HepG2 (cell line): Measurements from ENCODE around the gene ZBTB22. TPM values are rescaled to one million over a fixed set of nuclear protein-coding genes. Genes with fewer than 3 reads are reported as not detected.

ENCODE experiments used
- AHR ChIP-seq: IDR thresholded peaks from 2 replicates; pipeline ENCODE4 v1.6.1; 2018; ENCODE audit warnings: missing genetic modification reagents, missing compliant biosample characterization
- CREBL2 ChIP-seq: sonication (generic); formaldehyde crosslinking; IDR thresholded peaks from 2 replicates; pipeline ENCODE4 v1.8.1; 2023; ENCODE audit warnings: missing genetic modification reagents, mild to moderate bottlenecking, borderline replicate concordance
- E2F1 ChIP-seq: sonication (generic); formaldehyde crosslinking; IDR thresholded peaks from 2 replicates; pipeline ENCODE4 v1.5.0; 2020; ENCODE audit warnings: missing genetic modification reagents
- FOXO4 ChIP-seq: sonication (generic); formaldehyde crosslinking; conservative IDR thresholded peaks from 2 replicates; pipeline ENCODE4 v1.8.1; 2023; ENCODE audit warnings: missing genetic modification reagents
- GABPB1 ChIP-seq: IDR thresholded peaks from 2 replicates; pipeline ENCODE4 v1.6.1; 2016; ENCODE audit warnings: mild to moderate bottlenecking, missing genetic modification reagents, moderate library complexity, missing compliant biosample characterization
- HNF4A ChIP-seq: sonication (generic); formaldehyde crosslinking; IDR thresholded peaks from 2 replicates; pipeline ENCODE4 v1.4.0; 2020; ENCODE audit warnings: missing genetic modification reagents
- IRF2 ChIP-seq: IDR thresholded peaks from 2 replicates; pipeline ENCODE4 v1.6.1; 2018; ENCODE audit warnings: missing genetic modification reagents, missing compliant biosample characterization
- KDM6A ChIP-seq: IDR thresholded peaks from 2 replicates; pipeline ENCODE4 v1.6.1; 2016; ENCODE audit warnings: low read depth
- POGK ChIP-seq: sonication (generic); formaldehyde crosslinking; conservative IDR thresholded peaks from 2 replicates; pipeline ENCODE4 v1.8.0; 2022; ENCODE audit warnings: mild to moderate bottlenecking, moderate library complexity, missing genetic modification reagents
- PPARG ChIP-seq: conservative IDR thresholded peaks from 2 replicates; pipeline ENCODE4 v1.6.1; 2016; ENCODE audit warnings: missing biosample characterization, missing genetic modification reagents
- RFX3 ChIP-seq: IDR thresholded peaks from 2 replicates; pipeline ENCODE4 v1.6.1; 2016; ENCODE audit warnings: missing biosample characterization, missing genetic modification reagents
- RNF2 ChIP-seq: fragments of 450-650 bp; conservative IDR thresholded peaks from 2 replicates; pipeline ENCODE4 v1.6.1; 2016; ENCODE audit warnings: low read depth
- U2AF2 ChIP-seq: fragments of 200-400 bp; formaldehyde crosslinking; IDR thresholded peaks from 2 replicates; pipeline ENCODE4 v1.6.1; 2017; ENCODE audit warnings: low read depth, mild to moderate bottlenecking, low read length
- ZNF207 ChIP-seq: fragments of 450-650 bp; IDR thresholded peaks from 2 replicates; pipeline ENCODE4 v1.6.1; 2016; ENCODE audit warnings: antibody characterized with exemption, borderline replicate concordance
- ZNF24 ChIP-seq: fragments of 450-650 bp; IDR thresholded peaks from 2 replicates; pipeline ENCODE4 v1.6.1; 2017; ENCODE audit warnings: antibody characterized with exemption, mild to moderate bottlenecking
- ZNF253 ChIP-seq: sonication (generic); formaldehyde crosslinking; IDR thresholded peaks from 2 replicates; pipeline ENCODE4 v1.8.0; 2022; ENCODE audit warnings: mild to moderate bottlenecking, missing genetic modification reagents, borderline replicate concordance
- ZNF589 ChIP-seq: sonication (generic); formaldehyde crosslinking; conservative IDR thresholded peaks from 2 replicates; pipeline ENCODE4 v1.8.0; 2022; ENCODE audit warnings: mild to moderate bottlenecking, moderate library complexity, missing genetic modification reagents
- ZNF672 ChIP-seq: sonication (generic); formaldehyde crosslinking; IDR thresholded peaks from 2 replicates; pipeline ENCODE4 v1.8.1; 2022; ENCODE audit warnings: missing genetic modification reagents
- polyA plus RNA-seq, 8 experiments: library from polyadenylated mRNA; depleted of rRNA in 3 of 8; stranded (reverse) in 7 of 8; unstranded in 1 of 8; fragments of >200 nt; fragmentation: Illumina TruSeq in 4 of 8; extraction: Trizol in 4 of 8; gene quantifications; 2 replicates each; pipeline versions ENCODE4 v1.2.1 to v1.2.3, GENCODE V29; 2011 to 2016; ENCODE audit warnings: low read depth in 4 of 8, missing spikeins in 1 of 8, mixed read lengths in 1 of 8; ENCODE audit not compliant: insufficient read depth in 1 of 8
- total RNA-seq, 5 experiments: library from RNA; depleted of rRNA; stranded (reverse); fragments of >200 nt; fragmentation: Illumina TruSeq; extraction: Trizol; gene quantifications; 2 replicates each; pipeline ENCODE4 v1.2.3, GENCODE V29; 2016; ENCODE audit warnings: low read depth in 1 of 5
- TF ChIP-seq, protein P1 (sequence below): sonication (generic); formaldehyde crosslinking; IDR thresholded peaks from 2 replicates; pipeline ENCODE4 v1.5.0; 2020; ENCODE audit warnings: mild to moderate bottlenecking, missing genetic modification reagents, borderline replicate concordance

ZBTB22 gene
- total and polyA plus RNA-seq, 2 of the 13 experiments (the other 11 are each of a cell fraction or from before 2014, with no cell fraction given): 8.0 to 10.6 TPM

DNA sequence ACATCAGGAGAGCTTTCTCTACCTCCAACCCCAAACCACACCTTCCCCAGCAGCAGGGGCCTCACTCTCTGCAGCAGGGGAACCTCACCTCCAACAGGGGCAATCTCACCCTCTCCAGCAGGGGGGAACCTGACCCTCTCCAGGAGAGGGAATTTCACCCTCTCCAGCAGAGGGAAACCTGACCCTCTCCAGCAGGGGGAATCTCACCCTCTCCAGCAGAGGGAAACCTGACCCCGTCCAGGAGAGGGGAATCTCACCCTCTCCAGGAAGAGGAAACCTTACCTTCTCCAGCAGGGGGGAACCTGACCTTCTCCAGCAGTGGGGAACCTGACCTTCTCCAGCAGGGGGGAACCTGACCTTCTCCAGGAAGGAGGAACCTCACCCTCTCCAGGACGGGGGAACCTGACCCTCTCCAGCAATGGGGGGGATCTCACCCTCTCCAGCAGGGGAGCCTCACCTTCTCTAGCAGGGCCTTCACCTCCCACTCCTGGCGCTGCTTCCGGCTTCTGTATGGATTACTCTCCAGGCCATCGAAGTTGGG, 37.5 kb downstream of the ZBTB22 start (continued):
- TF ChIP-seq FOXO4: peak; percentile 88; the same call in 1 of the 2 replicates
- no peak for TF ChIP-seq AHR
- no peak for TF ChIP-seq ZNF24
- TF ChIP-seq ZNF589 (CRISPR knock-in tag): no peak
- TF ChIP-seq ZNF207: no peak
- peak; percentile 53; the same call in 1 of the 2 replicates for TF ChIP-seq IRF2 (CRISPR knock-in tag)
- TF ChIP-seq, protein P1, sequence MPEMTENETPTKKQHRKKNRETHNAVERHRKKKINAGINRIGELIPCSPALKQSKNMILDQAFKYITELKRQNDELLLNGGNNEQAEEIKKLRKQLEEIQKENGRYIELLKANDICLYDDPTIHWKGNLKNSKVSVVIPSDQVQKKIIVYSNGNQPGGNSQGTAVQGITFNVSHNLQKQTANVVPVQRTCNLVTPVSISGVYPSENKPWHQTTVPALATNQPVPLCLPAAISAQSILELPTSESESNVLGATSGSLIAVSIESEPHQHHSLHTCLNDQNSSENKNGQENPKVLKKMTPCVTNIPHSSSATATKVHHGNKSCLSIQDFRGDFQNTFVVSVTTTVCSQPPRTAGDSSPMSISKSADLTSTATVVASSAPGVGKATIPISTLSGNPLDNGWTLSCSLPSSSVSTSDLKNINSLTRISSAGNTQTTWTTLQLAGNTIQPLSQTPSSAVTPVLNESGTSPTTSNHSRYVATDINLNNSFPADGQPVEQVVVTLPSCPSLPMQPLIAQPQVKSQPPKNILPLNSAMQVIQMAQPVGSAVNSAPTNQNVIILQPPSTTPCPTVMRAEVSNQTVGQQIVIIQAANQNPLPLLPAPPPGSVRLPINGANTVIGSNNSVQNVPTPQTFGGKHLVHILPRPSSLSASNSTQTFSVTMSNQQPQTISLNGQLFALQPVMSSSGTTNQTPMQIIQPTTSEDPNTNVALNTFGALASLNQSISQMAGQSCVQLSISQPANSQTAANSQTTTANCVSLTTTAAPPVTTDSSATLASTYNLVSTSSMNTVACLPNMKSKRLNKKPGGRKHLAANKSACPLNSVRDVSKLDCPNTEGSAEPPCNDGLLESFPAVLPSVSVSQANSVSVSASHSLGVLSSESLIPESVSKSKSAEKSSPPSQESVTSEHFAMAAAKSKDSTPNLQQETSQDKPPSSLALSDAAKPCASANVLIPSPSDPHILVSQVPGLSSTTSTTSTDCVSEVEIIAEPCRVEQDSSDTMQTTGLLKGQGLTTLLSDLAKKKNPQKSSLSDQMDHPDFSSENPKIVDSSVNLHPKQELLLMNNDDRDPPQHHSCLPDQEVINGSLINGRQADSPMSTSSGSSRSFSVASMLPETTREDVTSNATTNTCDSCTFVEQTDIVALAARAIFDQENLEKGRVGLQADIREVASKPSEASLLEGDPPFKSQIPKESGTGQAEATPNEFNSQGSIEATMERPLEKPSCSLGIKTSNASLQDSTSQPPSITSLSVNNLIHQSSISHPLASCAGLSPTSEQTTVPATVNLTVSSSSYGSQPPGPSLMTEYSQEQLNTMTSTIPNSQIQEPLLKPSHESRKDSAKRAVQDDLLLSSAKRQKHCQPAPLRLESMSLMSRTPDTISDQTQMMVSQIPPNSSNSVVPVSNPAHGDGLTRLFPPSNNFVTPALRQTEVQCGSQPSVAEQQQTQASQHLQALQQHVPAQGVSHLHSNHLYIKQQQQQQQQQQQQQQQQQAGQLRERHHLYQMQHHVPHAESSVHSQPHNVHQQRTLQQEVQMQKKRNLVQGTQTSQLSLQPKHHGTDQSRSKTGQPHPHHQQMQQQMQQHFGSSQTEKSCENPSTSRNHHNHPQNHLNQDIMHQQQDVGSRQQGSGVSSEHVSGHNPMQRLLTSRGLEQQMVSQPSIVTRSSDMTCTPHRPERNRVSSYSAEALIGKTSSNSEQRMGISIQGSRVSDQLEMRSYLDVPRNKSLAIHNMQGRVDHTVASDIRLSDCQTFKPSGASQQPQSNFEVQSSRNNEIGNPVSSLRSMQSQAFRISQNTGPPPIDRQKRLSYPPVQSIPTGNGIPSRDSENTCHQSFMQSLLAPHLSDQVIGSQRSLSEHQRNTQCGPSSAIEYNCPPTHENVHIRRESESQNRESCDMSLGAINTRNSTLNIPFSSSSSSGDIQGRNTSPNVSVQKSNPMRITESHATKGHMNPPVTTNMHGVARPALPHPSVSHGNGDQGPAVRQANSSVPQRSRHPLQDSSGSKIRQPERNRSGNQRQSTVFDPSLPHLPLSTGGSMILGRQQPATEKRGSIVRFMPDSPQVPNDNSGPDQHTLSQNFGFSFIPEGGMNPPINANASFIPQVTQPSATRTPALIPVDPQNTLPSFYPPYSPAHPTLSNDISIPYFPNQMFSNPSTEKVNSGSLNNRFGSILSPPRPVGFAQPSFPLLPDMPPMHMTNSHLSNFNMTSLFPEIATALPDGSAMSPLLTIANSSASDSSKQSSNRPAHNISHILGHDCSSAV (CRISPR knock-in tag): no peak
- no peak for TF ChIP-seq ZNF253 (CRISPR knock-in tag)
- no peak for TF ChIP-seq ZNF672
- no peak for TF ChIP-seq RFX3
- peak; percentile 13; the same call in 1 of the 2 replicates for TF ChIP-seq GABPB1
- no peak for TF ChIP-seq U2AF2
- no peak for TF ChIP-seq E2F1 (CRISPR knock-in tag)
- TF ChIP-seq PPARG (CRISPR knock-in tag): no peak
- TF ChIP-seq POGK (CRISPR knock-in tag): no peak
- TF ChIP-seq KDM6A (CRISPR knock-in tag): 0 out of 2 replicates have a peak, but pooled peaks have one; percentile 5
- TF ChIP-seq HNF4A (CRISPR knock-in tag): no peak
- TF ChIP-seq RNF2: no peak
- no peak for TF ChIP-seq CREBL2
